Epithelial cell of esophagus (primary cell): ENCODE results near the gene PLA1A.

Source experiments
- DNase-seq: peaks from one replicate; pipeline ENCODE4 v3.0.0; 2010; ENCODE audit warnings: low read depth
- H3K4me3 ChIP-seq: 2 replicates; pipeline ENCODE4 v1.5.1; 2011; ENCODE audit warnings: mild to moderate bottlenecking, low read length, control low read depth
- TF ChIP-seq, protein P1 (sequence below): IDR thresholded peaks from 2 replicates; pipeline ENCODE4 v1.5.1; 2011; ENCODE audit warnings: low read depth, mild to moderate bottlenecking, low read length, control low read depth, inconsistent platforms; ENCODE audit not compliant: insufficient read depth; ENCODE audit errors: missing control alignments

Gene PLA1A

GRCh38 chr3:119653876-119654275, 56.2 kb downstream of the PLA1A start:
- TF ChIP-seq, protein P1, sequence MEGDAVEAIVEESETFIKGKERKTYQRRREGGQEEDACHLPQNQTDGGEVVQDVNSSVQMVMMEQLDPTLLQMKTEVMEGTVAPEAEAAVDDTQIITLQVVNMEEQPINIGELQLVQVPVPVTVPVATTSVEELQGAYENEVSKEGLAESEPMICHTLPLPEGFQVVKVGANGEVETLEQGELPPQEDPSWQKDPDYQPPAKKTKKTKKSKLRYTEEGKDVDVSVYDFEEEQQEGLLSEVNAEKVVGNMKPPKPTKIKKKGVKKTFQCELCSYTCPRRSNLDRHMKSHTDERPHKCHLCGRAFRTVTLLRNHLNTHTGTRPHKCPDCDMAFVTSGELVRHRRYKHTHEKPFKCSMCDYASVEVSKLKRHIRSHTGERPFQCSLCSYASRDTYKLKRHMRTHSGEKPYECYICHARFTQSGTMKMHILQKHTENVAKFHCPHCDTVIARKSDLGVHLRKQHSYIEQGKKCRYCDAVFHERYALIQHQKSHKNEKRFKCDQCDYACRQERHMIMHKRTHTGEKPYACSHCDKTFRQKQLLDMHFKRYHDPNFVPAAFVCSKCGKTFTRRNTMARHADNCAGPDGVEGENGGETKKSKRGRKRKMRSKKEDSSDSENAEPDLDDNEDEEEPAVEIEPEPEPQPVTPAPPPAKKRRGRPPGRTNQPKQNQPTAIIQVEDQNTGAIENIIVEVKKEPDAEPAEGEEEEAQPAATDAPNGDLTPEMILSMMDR: no peak
- no peak overlapping the region for H3K4me3 ChIP-seq
- no peak for DNase-seq

- no peak overlapping the region for H3K4me3 ChIP-seq
- no peak for DNase-seq
- TF ChIP-seq, protein P1: no peak
Measured at GRCh38 chr3:119657887-119658702, 60.4 kb downstream of the PLA1A start.

DNA sequence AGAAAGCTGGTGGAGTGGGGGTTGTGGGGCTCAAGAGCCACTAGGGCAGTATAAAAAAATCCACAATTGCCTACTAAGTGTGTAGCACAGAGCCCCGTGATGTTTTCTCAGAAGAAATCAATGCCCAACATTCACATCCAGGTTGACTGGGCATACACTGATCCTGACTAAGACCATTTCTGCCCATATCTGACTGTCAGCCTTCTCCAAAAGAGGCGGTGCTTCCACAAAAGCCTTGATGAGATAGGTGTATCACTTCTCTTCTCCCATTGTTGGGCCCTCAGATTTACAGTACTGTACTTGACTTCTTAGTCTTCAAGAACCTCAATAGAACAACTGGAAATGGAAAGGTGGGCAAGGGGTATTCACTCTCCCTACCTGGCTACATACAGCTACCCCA, 61.3 kb downstream of the PLA1A start:
- TF ChIP-seq, protein P1: no peak
- DNase-seq: no peak
- no peak overlapping the region for H3K4me3 ChIP-seq

GRCh38 chr3:119659606-119660291, 62.1 kb downstream of the PLA1A start:
- TF ChIP-seq, protein P1: no peak
- no peak overlapping the region for H3K4me3 ChIP-seq

GRCh38 chr3:119660474-119661440, 63.1 kb downstream of the PLA1A start, which contains the start of gene POPDC2:
POPDC2 (minus strand) TSS chr3:119660589; CDS start chr3:119660423, 166 bp downstream.
- DNase-seq: no peak
- H3K4me3 ChIP-seq: no peak within 1 kb of the TSS
- TF ChIP-seq, protein P1: no peak

More at GRCh38 chr3:119659606-119660291, 62.1 kb downstream of the PLA1A start:
- DNase-seq: no peak

GRCh38 chr3:119662604-119663373, 65.1 kb downstream of the PLA1A start:
- H3K4me3 ChIP-seq: no peak overlapping the region
- no peak for DNase-seq
- TF ChIP-seq, protein P1: no peak
